SK-N-SH treated with all-trans-retinoic acid at 6 μM for 48 hours (cell line): Measurements from ENCODE around the gene SORCS2.

Source experiments
- ATAC-seq: fragments of 200-7000 bp; cut with Tn5 transposase; 3 replicates; pipeline ENCODE4 v1.9.1; 2020; ENCODE audit warnings: mild to moderate bottlenecking, moderate library complexity
- ARNTL ChIP-seq: fragments of 450-650 bp; formaldehyde crosslinking; IDR thresholded peaks from 2 replicates; pipeline ENCODE4 v1.5.0; 2020; ENCODE audit warnings: low read depth, mild to moderate bottlenecking, moderate library complexity, borderline replicate concordance
- BACH2 ChIP-seq: fragments of 250-450 bp; sonication (Bioruptor Pico); IDR thresholded peaks from 2 replicates; pipeline ENCODE4 v1.9.0; 2021; ENCODE audit warnings: mild to moderate bottlenecking, borderline replicate concordance
- CSDC2 ChIP-seq: fragments of 250-450 bp; sonication (Bioruptor Pico); IDR thresholded peaks from 2 replicates; pipeline ENCODE4 v1.5.0; 2020; ENCODE audit warnings: mild to moderate bottlenecking, moderate library complexity
- ESRRG ChIP-seq: fragments of 250-450 bp; sonication (Bioruptor Pico); IDR thresholded peaks from 2 replicates; pipeline ENCODE4 v1.6.1; 2021; ENCODE audit warnings: mild to moderate bottlenecking
- ISL1 ChIP-seq: fragments of 250-450 bp; sonication (Bioruptor Pico); IDR thresholded peaks from 2 replicates; pipeline ENCODE4 v2.1.2; 2022; ENCODE audit warnings: mild to moderate bottlenecking, moderate library complexity
- PPARA ChIP-seq: fragments of 250-450 bp; sonication (Bioruptor Pico); IDR thresholded peaks from 2 replicates; pipeline ENCODE4 v1.5.0; 2020; ENCODE audit warnings: mild to moderate bottlenecking, borderline replicate concordance
- RARB ChIP-seq: fragments of 250-450 bp; sonication (Bioruptor Pico); IDR thresholded peaks from 2 replicates; pipeline ENCODE4 v1.8.0; 2021; ENCODE audit warnings: mild to moderate bottlenecking, moderate library complexity
- SNAI2 ChIP-seq: fragments of 250-450 bp; sonication (Bioruptor Pico); IDR thresholded peaks from 2 replicates; pipeline ENCODE4 v1.5.0; 2020; ENCODE audit warnings: mild to moderate bottlenecking, moderate library complexity
- TCF4 ChIP-seq: fragments of 250-450 bp; sonication (Bioruptor Pico); IDR thresholded peaks from 2 replicates; pipeline ENCODE4 v1.8.0; 2021; ENCODE audit warnings: mild to moderate bottlenecking, moderate library complexity, borderline replicate concordance
- TOX ChIP-seq: fragments of 250-450 bp; sonication (Bioruptor Pico); IDR thresholded peaks from 2 replicates; pipeline ENCODE4 v1.8.0; 2021; ENCODE audit warnings: mild to moderate bottlenecking, moderate library complexity, borderline replicate concordance
- ZC3H10 ChIP-seq: fragments of 250-450 bp; sonication (Bioruptor Pico); IDR thresholded peaks from 2 replicates; pipeline ENCODE4 v1.5.1; 2021; ENCODE audit warnings: mild to moderate bottlenecking, moderate library complexity
- ZFP3 ChIP-seq: fragments of 250-450 bp; sonication (Bioruptor Pico); IDR thresholded peaks from 2 replicates; pipeline ENCODE4 v1.5.0; 2020; ENCODE audit warnings: mild to moderate bottlenecking, moderate library complexity
- ZFP30 ChIP-seq: fragments of 450-650 bp; formaldehyde crosslinking; IDR thresholded peaks from 2 replicates; pipeline ENCODE4 v1.5.0; 2022; ENCODE audit warnings: mild to moderate bottlenecking, moderate library complexity
- ZNF565 ChIP-seq: fragments of 450-650 bp; formaldehyde crosslinking; conservative IDR thresholded peaks from 2 replicates; pipeline ENCODE4 v1.5.0; 2020; ENCODE audit warnings: low read depth, mild to moderate bottlenecking, moderate library complexity
- ZNF70 ChIP-seq: fragments of 450-650 bp; formaldehyde crosslinking; IDR thresholded peaks from 2 replicates; pipeline ENCODE4 v1.5.0; 2020; ENCODE audit warnings: mild to moderate bottlenecking, moderate library complexity
- ZNF8 ChIP-seq: fragments of 450-650 bp; formaldehyde crosslinking; IDR thresholded peaks from 2 replicates; pipeline ENCODE4 v1.5.0; 2020; ENCODE audit warnings: mild to moderate bottlenecking, moderate library complexity
- TF ChIP-seq, protein P1 (sequence below): fragments of 250-450 bp; sonication (Bioruptor Pico); IDR thresholded peaks from 2 replicates; pipeline ENCODE4 v1.5.0; 2020; ENCODE audit warnings: mild to moderate bottlenecking, moderate library complexity
- TF ChIP-seq, protein P2 (sequence below): fragments of 250-450 bp; sonication (Bioruptor Pico); IDR thresholded peaks from 2 replicates; pipeline ENCODE4 v1.8.0; 2021; ENCODE audit warnings: low read depth, mild to moderate bottlenecking, moderate library complexity, borderline replicate concordance
- TF ChIP-seq, protein P3 (sequence below): fragments of 250-450 bp; sonication (Bioruptor Pico); IDR thresholded peaks from 2 replicates; pipeline ENCODE4 v1.5.1; 2020; ENCODE audit warnings: low read depth, mild to moderate bottlenecking, moderate library complexity
- TF ChIP-seq, protein P4 (sequence below): fragments of 250-450 bp; sonication (Bioruptor Pico); IDR thresholded peaks from 2 replicates; pipeline ENCODE4 v1.8.0; 2020; ENCODE audit warnings: mild to moderate bottlenecking, moderate library complexity, borderline replicate concordance

Gene SORCS2

DNA sequence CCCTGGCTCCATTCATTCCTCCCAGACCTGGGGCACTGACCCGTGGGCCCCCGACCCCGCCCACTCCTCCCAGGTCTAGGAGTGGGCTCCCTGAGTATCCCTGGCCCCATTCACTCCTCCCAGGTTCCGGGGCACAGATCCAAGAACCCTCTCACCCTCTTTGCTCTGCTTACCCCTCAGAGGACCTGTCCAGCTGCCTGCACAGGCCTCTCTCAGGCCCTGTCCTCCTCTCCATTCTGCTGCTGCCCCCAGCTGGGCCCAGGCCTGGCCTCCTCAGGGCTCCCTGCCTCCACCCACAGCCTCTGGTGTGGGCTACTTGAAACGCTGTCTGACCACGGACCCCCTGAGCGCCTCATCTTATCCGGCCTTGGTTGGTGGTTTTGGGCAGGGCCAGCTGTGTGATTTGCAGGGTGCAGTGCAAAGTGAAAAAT is 460.1 kb downstream of the SORCS2 start:
- TF ChIP-seq SNAI2: no peak
- TF ChIP-seq, protein P1, sequence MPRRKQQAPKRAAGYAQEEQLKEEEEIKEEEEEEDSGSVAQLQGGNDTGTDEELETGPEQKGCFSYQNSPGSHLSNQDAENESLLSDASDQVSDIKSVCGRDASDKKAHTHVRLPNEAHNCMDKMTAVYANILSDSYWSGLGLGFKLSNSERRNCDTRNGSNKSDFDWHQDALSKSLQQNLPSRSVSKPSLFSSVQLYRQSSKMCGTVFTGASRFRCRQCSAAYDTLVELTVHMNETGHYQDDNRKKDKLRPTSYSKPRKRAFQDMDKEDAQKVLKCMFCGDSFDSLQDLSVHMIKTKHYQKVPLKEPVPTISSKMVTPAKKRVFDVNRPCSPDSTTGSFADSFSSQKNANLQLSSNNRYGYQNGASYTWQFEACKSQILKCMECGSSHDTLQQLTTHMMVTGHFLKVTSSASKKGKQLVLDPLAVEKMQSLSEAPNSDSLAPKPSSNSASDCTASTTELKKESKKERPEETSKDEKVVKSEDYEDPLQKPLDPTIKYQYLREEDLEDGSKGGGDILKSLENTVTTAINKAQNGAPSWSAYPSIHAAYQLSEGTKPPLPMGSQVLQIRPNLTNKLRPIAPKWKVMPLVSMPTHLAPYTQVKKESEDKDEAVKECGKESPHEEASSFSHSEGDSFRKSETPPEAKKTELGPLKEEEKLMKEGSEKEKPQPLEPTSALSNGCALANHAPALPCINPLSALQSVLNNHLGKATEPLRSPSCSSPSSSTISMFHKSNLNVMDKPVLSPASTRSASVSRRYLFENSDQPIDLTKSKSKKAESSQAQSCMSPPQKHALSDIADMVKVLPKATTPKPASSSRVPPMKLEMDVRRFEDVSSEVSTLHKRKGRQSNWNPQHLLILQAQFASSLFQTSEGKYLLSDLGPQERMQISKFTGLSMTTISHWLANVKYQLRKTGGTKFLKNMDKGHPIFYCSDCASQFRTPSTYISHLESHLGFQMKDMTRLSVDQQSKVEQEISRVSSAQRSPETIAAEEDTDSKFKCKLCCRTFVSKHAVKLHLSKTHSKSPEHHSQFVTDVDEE (CRISPR knock-in tag): no peak
- no peak for TF ChIP-seq ZC3H10
- TF ChIP-seq ZNF70 (CRISPR knock-in tag): no peak
- no peak for ATAC-seq

DNA sequence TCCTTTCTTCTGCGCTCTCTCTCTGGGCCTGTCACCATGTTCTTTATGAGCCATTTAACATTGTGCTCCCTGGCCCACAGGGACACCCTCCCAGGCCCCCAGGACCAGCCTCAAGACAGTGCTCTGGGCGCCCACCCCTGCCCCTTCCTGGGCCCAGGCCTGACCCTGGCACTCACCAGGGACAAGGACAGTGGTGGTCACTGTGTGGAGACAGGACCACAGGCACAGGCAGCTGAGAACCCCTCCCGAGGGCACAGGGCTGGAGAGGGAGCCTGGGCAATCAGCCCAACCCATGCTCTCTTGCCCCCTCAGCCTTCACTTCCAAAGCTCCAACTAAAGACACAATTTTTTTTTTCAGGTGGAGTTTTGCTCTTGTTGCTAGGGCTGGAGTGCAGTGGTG is 460.6 kb downstream of the SORCS2 start:
- ATAC-seq: no peak
- TF ChIP-seq BACH2 (CRISPR knock-in tag) (no peak), ISL1 (CRISPR knock-in tag) (no peak), ZFP30 (CRISPR knock-in tag) (no peak), ZNF565 (CRISPR knock-in tag) (no peak), ARNTL (CRISPR knock-in tag) (no peak), CSDC2 (CRISPR knock-in tag) (no peak), ZNF8 (CRISPR knock-in tag) (no peak), PPARA (no peak)
- TF ChIP-seq, protein P2, sequence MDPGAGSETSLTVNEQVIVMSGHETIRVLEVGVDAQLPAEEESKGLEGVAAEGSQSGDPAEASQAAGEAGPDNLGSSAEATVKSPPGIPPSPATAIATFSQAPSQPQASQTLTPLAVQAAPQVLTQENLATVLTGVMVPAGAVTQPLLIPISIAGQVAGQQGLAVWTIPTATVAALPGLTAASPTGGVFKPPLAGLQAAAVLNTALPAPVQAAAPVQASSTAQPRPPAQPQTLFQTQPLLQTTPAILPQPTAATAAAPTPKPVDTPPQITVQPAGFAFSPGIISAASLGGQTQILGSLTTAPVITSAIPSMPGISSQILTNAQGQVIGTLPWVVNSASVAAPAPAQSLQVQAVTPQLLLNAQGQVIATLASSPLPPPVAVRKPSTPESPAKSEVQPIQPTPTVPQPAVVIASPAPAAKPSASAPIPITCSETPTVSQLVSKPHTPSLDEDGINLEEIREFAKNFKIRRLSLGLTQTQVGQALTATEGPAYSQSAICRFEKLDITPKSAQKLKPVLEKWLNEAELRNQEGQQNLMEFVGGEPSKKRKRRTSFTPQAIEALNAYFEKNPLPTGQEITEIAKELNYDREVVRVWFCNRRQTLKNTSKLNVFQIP (CRISPR knock-in tag): no peak
- TF ChIP-seq, protein P1 (CRISPR knock-in tag): no peak

DNA sequence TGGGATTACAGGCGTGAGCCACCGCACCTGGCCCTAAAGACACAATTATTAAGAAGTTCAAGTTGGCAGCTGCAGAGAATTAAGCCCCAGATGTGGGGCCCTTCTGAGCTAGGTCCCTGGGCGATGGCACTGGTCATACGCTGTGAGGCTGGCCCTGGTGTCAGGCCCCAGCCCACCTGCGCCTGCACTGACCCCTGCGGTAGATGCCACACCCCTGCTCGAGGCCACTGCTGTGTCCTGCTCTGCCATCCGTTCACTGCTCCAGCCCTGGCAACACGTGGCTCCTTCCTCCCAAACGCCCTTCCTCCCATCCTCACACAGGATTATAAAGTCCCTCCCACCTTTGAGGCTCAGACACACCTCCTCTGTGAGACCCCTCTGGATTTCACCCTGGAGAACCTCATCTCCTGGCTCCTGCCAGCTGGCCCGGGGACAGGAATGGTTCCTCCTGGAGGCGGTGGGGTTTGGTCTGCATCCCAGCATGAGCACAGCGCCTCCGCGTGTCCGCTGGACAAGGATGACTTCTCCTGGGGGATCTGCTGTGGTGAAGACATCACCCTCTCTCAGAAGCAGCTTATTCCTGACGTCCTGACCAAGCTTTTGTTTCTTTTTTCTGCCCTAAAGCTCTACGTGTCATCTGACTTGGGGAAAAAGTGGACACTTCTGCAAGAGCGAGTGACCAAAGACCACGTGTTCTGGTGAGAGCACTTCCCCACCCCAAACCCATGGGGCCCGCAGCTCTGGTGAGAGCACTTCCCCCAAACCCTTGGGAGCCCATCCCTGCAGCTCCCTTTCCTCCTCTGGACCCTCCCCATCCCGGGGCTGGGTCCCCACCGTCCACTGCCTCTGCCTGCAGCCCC is 461.4 kb downstream of the SORCS2 start:
- ATAC-seq: no peak

More for the DNA sequence above, 461.4 kb downstream of the SORCS2 start:
- TF ChIP-seq, protein P3, sequence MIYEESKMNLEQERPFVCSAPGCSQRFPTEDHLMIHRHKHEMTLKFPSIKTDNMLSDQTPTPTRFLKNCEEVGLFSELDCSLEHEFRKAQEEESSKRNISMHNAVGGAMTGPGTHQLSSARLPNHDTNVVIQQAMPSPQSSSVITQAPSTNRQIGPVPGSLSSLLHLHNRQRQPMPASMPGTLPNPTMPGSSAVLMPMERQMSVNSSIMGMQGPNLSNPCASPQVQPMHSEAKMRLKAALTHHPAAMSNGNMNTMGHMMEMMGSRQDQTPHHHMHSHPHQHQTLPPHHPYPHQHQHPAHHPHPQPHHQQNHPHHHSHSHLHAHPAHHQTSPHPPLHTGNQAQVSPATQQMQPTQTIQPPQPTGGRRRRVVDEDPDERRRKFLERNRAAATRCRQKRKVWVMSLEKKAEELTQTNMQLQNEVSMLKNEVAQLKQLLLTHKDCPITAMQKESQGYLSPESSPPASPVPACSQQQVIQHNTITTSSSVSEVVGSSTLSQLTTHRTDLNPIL (CRISPR knock-in tag): no peak
- TF ChIP-seq ISL1 (CRISPR knock-in tag): no peak
- no peak for TF ChIP-seq PPARA
- TF ChIP-seq, protein P4, sequence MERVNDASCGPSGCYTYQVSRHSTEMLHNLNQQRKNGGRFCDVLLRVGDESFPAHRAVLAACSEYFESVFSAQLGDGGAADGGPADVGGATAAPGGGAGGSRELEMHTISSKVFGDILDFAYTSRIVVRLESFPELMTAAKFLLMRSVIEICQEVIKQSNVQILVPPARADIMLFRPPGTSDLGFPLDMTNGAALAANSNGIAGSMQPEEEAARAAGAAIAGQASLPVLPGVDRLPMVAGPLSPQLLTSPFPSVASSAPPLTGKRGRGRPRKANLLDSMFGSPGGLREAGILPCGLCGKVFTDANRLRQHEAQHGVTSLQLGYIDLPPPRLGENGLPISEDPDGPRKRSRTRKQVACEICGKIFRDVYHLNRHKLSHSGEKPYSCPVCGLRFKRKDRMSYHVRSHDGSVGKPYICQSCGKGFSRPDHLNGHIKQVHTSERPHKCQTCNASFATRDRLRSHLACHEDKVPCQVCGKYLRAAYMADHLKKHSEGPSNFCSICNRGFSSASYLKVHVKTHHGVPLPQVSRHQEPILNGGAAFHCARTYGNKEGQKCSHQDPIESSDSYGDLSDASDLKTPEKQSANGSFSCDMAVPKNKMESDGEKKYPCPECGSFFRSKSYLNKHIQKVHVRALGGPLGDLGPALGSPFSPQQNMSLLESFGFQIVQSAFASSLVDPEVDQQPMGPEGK (CRISPR knock-in tag): no peak
- no peak for TF ChIP-seq TOX (CRISPR knock-in tag)
- no peak for TF ChIP-seq TCF4 (CRISPR knock-in tag)
- TF ChIP-seq ZFP3 (CRISPR knock-in tag): no peak
- no peak for TF ChIP-seq RARB (CRISPR knock-in tag)
- no peak for TF ChIP-seq ZNF8 (CRISPR knock-in tag)
- TF ChIP-seq ZNF565 (CRISPR knock-in tag): no peak
- no peak for TF ChIP-seq BACH2 (CRISPR knock-in tag)
- no peak for TF ChIP-seq ARNTL (CRISPR knock-in tag)
- TF ChIP-seq SNAI2: no peak
- TF ChIP-seq ESRRG: no peak
- TF ChIP-seq CSDC2 (CRISPR knock-in tag): no peak
- TF ChIP-seq ZC3H10: no peak
- TF ChIP-seq ZFP30 (CRISPR knock-in tag): no peak
- TF ChIP-seq, all 23 proteins: peak for 0
